Gastrocnemius medialis (tissue), 4 donors: ENCODE results near the gene NPIPB2. TPM values are rescaled to one million over a fixed set of nuclear protein-coding genes. Genes with fewer than 3 reads are reported as not detected.

Source experiments
- ATAC-seq, 2 donors: fragments of 150-250 bp; one replicate each; pipeline ENCODE4 v1.9.1; 2016
- DNase-seq, 2 donors: peaks; one replicate each; pipeline ENCODE4 v3.0.0-alpha.2; 2019
- H3K27ac ChIP-seq, 4 donors: fragments of 200-600 bp; sonication (generic); 1 replicate in 1 of 4; 2 replicates in 3 of 4; pipeline ENCODE4 v1.5.1; 2016 to 2018; ENCODE audit warnings: mild to moderate bottlenecking in 2 of 4, moderate library complexity in 1 of 4
- H3K27me3 ChIP-seq, 3 donors: fragments of 200-600 bp; sonication (generic) in 2 of 3; 1 replicate in 1 of 3; 2 replicates in 2 of 3; pipeline versions ENCODE4 v1.5.1 to v1.6.0; 2016 to 2019; ENCODE audit warnings: mild to moderate bottlenecking in 1 of 3, moderate library complexity in 1 of 3
- H3K36me3 ChIP-seq, 2 donors: fragments of 200-600 bp; sonication (generic) in 1 of 2; one replicate each; pipeline ENCODE4 v1.5.1; 2017 to 2018
- H3K4me1 ChIP-seq, 2 donors: fragments of 200-600 bp; sonication (generic) in 1 of 2; one replicate each; pipeline ENCODE4 v1.5.1; 2016 to 2017; ENCODE audit warnings: mild to moderate bottlenecking in 2 of 2
- H3K4me3 ChIP-seq, 4 donors: fragments of 200-600 bp; sonication (generic) in 3 of 4; 1 replicate in 1 of 4; 2 replicates in 3 of 4; pipeline ENCODE4 v1.5.1; 2016 to 2019; ENCODE audit warnings: mild to moderate bottlenecking in 2 of 4
- H3K9me3 ChIP-seq, 3 donors: fragments of 200-600 bp; sonication (generic) in 2 of 3; 1 replicate in 1 of 3; 2 replicates in 2 of 3; pipeline ENCODE4 v1.5.1; 2016 to 2019
- POLR2A ChIP-seq, 2 donors: fragments of 450-650 bp; IDR thresholded peaks; one replicate each; pipeline ENCODE4 v1.6.1; 2017; ENCODE audit warnings: antibody characterized with exemption in 2 of 2, mild to moderate bottlenecking in 2 of 2, moderate library complexity in 2 of 2
- in situ Hi-C, 4 donors: fragments of 200-750 bp; cut with MboI; loops; one replicate each; pipeline versions ENCODE4 v1.15.0 to v1.8.0; 2017; ENCODE audit warnings: low sequenced_read_pairs in 4 of 4
- intact Hi-C: fragments of 100-400 bp; cut with DNase I; formaldehyde crosslinking; loops from one replicate; pipeline ENCODE4 v1.15.1; 2023; ENCODE audit warnings: low total_unique reads
- total RNA-seq, 4 donors: library from RNA; depleted of rRNA; stranded (reverse); fragments of >200 nt; gene quantifications; one replicate each; pipeline versions ENCODE4 v1.1.0 to v1.2.3, GENCODE V29; 2016
- TF ChIP-seq, protein P1 (sequence below), 5 experiments: fragments of 450-650 bp in 3 of 5; fragments of 200-600 bp in 2 of 5; sonication (generic) in 2 of 5; IDR thresholded peaks in 4 of 5; conservative IDR thresholded peaks in 1 of 5; 1 replicate in 4 of 5; 2 replicates in 1 of 5; pipeline ENCODE4 v1.5.1; 2016 to 2019; ENCODE audit warnings: antibody characterized with exemption in 5 of 5, mild to moderate bottlenecking in 3 of 5, moderate library complexity in 3 of 5

Gene NPIPB2
- total RNA-seq, 4 donors from 2014 or later, result 2.3 to 5.5 (median 4.1) TPM; not detected in 1

- no peak for DNase-seq
- Histone ChIP-seq H3K27me3 (no peaks in the 10 kb centered on the region), H3K9me3 (no peaks in the 10 kb centered on the region), H3K36me3 (peaks cover 0 to 92% of the 10 kb centered on the region in 2 donors), H3K4me1 (no peaks in the 10 kb centered on the region), H3K27ac (no peak overlapping the region), H3K4me3 (no peak overlapping the region)
- intact Hi-C loops, result no loop called here
- ATAC-seq, result no peak
- TF ChIP-seq, protein P1, sequence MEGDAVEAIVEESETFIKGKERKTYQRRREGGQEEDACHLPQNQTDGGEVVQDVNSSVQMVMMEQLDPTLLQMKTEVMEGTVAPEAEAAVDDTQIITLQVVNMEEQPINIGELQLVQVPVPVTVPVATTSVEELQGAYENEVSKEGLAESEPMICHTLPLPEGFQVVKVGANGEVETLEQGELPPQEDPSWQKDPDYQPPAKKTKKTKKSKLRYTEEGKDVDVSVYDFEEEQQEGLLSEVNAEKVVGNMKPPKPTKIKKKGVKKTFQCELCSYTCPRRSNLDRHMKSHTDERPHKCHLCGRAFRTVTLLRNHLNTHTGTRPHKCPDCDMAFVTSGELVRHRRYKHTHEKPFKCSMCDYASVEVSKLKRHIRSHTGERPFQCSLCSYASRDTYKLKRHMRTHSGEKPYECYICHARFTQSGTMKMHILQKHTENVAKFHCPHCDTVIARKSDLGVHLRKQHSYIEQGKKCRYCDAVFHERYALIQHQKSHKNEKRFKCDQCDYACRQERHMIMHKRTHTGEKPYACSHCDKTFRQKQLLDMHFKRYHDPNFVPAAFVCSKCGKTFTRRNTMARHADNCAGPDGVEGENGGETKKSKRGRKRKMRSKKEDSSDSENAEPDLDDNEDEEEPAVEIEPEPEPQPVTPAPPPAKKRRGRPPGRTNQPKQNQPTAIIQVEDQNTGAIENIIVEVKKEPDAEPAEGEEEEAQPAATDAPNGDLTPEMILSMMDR (IDR thresholded peaks at IDR 0.05 in 4 of 5, conservative IDR thresholded peaks at IDR 0.05 in 1 of 5), result no peak
- no peak for TF ChIP-seq POLR2A (IDR thresholded peaks at IDR 0.05)
- in situ Hi-C loops, result no loop called here
These were observed 57.8 kb downstream of the NPIPB2 start for GRCh38 chr16:11884035-11884434.

DNA sequence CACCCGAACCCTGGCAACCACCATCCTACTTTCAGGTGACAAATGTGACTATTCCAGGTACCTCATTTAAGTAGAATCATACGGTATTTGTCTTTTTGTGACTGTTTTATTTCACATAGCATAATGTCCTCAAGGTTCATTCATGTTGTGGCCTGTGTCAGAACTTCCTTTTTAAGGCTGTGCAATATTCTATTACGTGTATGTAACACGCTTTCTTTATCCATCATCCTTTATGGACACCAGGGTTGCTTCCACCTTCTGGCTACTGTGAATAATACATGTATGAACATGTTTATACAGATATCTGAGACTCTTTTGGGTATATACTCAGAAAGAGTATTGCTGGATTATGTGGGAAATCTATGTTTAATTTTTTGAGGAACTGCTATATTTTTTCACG lies 61.8 kb downstream of the NPIPB2 start:
- Histone ChIP-seq H3K27me3 (no peaks in the 10 kb centered on the region), H3K4me1 (no peaks in the 10 kb centered on the region), H3K4me3 (no peak overlapping the region), H3K27ac (no peak overlapping the region), H3K36me3 (peaks cover 0 to 84% of the 10 kb centered on the region in 2 donors), H3K9me3 (no peaks in the 10 kb centered on the region)
- DNase-seq (no peak), ATAC-seq (no peak)
- intact Hi-C loops (no loop called here), in situ Hi-C loops (no loop called here)
- TF ChIP-seq POLR2A (IDR thresholded peaks at IDR 0.05), result no peak
- TF ChIP-seq, protein P1 (IDR thresholded peaks at IDR 0.05 in 4 of 5, conservative IDR thresholded peaks at IDR 0.05 in 1 of 5), result no peak

- peaks cover 0 to 83% of the 10 kb centered on the region in 2 donors for H3K36me3 ChIP-seq
- H3K27ac ChIP-seq, result no peak overlapping the region
- no peak overlapping the region for H3K4me3 ChIP-seq
- no peaks in the 10 kb centered on the region for H3K4me1 ChIP-seq
- DNase-seq, result no peak
- no peaks in the 10 kb centered on the region for H3K27me3 ChIP-seq
- no peak for ATAC-seq
- H3K9me3 ChIP-seq, result no peaks in the 10 kb centered on the region
- no peak for TF ChIP-seq POLR2A (IDR thresholded peaks at IDR 0.05)
- TF ChIP-seq, protein P1 (IDR thresholded peaks at IDR 0.05 in 4 of 5, conservative IDR thresholded peaks at IDR 0.05 in 1 of 5), result no peak
- in situ Hi-C loops, result no loop called here
- intact Hi-C loops, result no loop called here
These were observed 64.5 kb downstream of the NPIPB2 start for GRCh38 chr16:11877374-11877773.

Other genes with a start within 250 kb of the NPIPB2 start
- gene TXNDC11, start 199.2 kb downstream of the NPIPB2 start, total RNA-seq, result 10 to 100 TPM; 35.2 to 64.5 (median 51.2) TPM
- gene ZC3H7A, start 144.8 kb downstream of the NPIPB2 start, total RNA-seq, result 10 to 100 TPM; 33.9 to 41.7 (median 37.9) TPM
- 100 to 1,000 TPM; 215 to 302 (median 259) TPM for gene RSL1D1, start 90.5 kb downstream of the NPIPB2 start, total RNA-seq
- 100 to 1,000 TPM in 3 of 4 donors, 10 to 100 TPM in 1; 86.9 to 169 (median 139) TPM for gene GSPT1, start 26.1 kb downstream of the NPIPB2 start, total RNA-seq
- not detected for gene TNFRSF17, start 23.2 kb upstream of the NPIPB2 start, total RNA-seq
- 10 to 100 TPM; 10.4 to 19.3 (median 14.3) TPM for gene SNX29, start 34.7 kb upstream of the NPIPB2 start, total RNA-seq